Astrocyte (in vitro differentiated cells and primary cell): Measurements from ENCODE around the gene UNC5C.

Source experiments
- EZH2 ChIP-seq: IDR thresholded peaks from 2 replicates; pipeline ENCODE4 v1.6.1; 2012; ENCODE audit warnings: mild to moderate bottlenecking, low read length, inconsistent platforms; ENCODE audit not compliant: insufficient read depth
- TF ChIP-seq, protein P1 (sequence below): IDR thresholded peaks from 2 replicates; pipeline ENCODE4 v1.5.1; 2011; ENCODE audit warnings: low read depth, mild to moderate bottlenecking, inconsistent platforms, low read length, moderate library complexity; ENCODE audit not compliant: insufficient read depth

DNA sequence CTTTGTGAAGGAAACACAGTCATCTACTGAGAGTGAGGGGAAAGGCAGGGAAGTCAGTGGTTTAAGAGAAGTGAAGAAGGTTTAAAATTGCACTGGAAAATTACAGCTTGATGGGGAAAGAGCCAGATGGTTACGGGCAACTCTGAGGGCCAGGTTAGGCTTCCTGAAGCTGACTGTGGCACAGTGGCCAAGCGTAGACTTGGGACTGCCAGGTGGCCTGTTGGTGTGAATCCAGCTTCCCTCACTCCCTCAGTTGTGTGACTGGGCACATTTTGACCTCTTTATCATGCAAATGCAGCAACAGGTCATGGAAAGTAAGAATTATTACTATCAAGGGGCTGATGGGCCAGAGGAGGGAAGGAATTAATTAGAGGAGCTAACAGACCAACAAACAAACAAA is 390.1 kb downstream of the UNC5C start:
- TF ChIP-seq, protein P1, sequence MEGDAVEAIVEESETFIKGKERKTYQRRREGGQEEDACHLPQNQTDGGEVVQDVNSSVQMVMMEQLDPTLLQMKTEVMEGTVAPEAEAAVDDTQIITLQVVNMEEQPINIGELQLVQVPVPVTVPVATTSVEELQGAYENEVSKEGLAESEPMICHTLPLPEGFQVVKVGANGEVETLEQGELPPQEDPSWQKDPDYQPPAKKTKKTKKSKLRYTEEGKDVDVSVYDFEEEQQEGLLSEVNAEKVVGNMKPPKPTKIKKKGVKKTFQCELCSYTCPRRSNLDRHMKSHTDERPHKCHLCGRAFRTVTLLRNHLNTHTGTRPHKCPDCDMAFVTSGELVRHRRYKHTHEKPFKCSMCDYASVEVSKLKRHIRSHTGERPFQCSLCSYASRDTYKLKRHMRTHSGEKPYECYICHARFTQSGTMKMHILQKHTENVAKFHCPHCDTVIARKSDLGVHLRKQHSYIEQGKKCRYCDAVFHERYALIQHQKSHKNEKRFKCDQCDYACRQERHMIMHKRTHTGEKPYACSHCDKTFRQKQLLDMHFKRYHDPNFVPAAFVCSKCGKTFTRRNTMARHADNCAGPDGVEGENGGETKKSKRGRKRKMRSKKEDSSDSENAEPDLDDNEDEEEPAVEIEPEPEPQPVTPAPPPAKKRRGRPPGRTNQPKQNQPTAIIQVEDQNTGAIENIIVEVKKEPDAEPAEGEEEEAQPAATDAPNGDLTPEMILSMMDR: no peak
- TF ChIP-seq EZH2: no peak
